ENCODE measurements around the gene TRIM41.

- TF ChIP-seq, protein P1, sequence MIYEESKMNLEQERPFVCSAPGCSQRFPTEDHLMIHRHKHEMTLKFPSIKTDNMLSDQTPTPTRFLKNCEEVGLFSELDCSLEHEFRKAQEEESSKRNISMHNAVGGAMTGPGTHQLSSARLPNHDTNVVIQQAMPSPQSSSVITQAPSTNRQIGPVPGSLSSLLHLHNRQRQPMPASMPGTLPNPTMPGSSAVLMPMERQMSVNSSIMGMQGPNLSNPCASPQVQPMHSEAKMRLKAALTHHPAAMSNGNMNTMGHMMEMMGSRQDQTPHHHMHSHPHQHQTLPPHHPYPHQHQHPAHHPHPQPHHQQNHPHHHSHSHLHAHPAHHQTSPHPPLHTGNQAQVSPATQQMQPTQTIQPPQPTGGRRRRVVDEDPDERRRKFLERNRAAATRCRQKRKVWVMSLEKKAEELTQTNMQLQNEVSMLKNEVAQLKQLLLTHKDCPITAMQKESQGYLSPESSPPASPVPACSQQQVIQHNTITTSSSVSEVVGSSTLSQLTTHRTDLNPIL (CRISPR knock-in tag; IDR thresholded peaks at IDR 0.05; ENCODE audit: low read depth), result no peak
- TF ChIP-seq ZC3H10 (CRISPR knock-in tag; IDR thresholded peaks at IDR 0.05), result no peak
- TF ChIP-seq ESRRG (CRISPR knock-in tag; IDR thresholded peaks at IDR 0.05), result no peak
Observed at GRCh38 chr5:181236954-181237641, 14.0 kb downstream of the TRIM41 start.

Data from SK-N-SH treated with all-trans-retinoic acid at 6 μM for 48 hours (cell line).